K562 (cell line): ENCODE results near the gene DIS3L2. TPM values are rescaled to one million over a fixed set of nuclear protein-coding genes. Genes with fewer than 3 reads are reported as not detected.

Experiments
- POLR2A ChIP-seq: fragments of 450-650 bp; conservative IDR thresholded peaks from 2 replicates; pipeline ENCODE4 v1.6.1; 2016
- PTRF ChIP-seq: fragments of 450-650 bp; IDR thresholded peaks from 2 replicates; pipeline ENCODE4 v1.6.1; 2016; ENCODE audit warnings: mild to moderate bottlenecking, missing genetic modification characterization, missing compliant biosample characterization
- RB1 ChIP-seq: fragments of 450-650 bp; IDR thresholded peaks from 2 replicates; pipeline ENCODE4 v1.6.1; 2017; ENCODE audit warnings: low read depth, mild to moderate bottlenecking
- SOX6 ChIP-seq: fragments of 450-650 bp; IDR thresholded peaks from 2 replicates; pipeline ENCODE4 v1.6.1; 2014; ENCODE audit warnings: mild to moderate bottlenecking
- ZBTB12 ChIP-seq: fragments of 250-450 bp; sonication (Bioruptor Pico); IDR thresholded peaks from 2 replicates; pipeline ENCODE4 v1.4.0; 2020
- ZBTB49 ChIP-seq: sonication (generic); formaldehyde crosslinking; IDR thresholded peaks from 2 replicates; pipeline ENCODE4 v1.8.0; 2022; ENCODE audit warnings: missing genetic modification reagents, mild to moderate bottlenecking, borderline replicate concordance
- polyA plus RNA-seq, 8 experiments: library from polyadenylated mRNA; depleted of rRNA in 4 of 8; stranded (reverse) in 5 of 8; unstranded in 3 of 8; fragments of >200 nt; fragmentation: Nextera tagmentation in 2 of 8; fragmentation: Illumina TruSeq in 1 of 8; extraction: Ambion mirVana in 2 of 8; extraction: Trizol in 1 of 8; gene quantifications; 2 replicates each; pipeline versions ENCODE4 v1.2.1 to v1.2.3, GENCODE V29; 2011 to 2014; ENCODE audit warnings: inconsistent platforms in 1 of 8, missing spikeins in 1 of 8
- total RNA-seq, 7 experiments: library from RNA; depleted of rRNA in 6 of 7; stranded (reverse); fragments of >200 nt in 6 of 7; fragmentation: Illumina TruSeq in 2 of 7; extraction: Trizol in 2 of 7; gene quantifications; 2 replicates each; pipeline versions ENCODE4 v1.2.1 to v1.2.3, GENCODE V29; 2011 to 2021; ENCODE audit warnings: low replicate concordance in 1 of 7

Gene DIS3L2
- total and polyA plus RNA-seq, 9 of the 15 experiments (the other 6 are each of a cell fraction or from before 2014, with no cell fraction given) = 1.5 to 19.2 (median 11.2) TPM

GRCh38 chr2:231961349-231962166 lies at the start of gene DIS3L2 (continued):
- TF ChIP-seq ZBTB49 (CRISPR knock-in tag) = no peak
- TF ChIP-seq SOX6 = 0 out of 2 replicates have a peak, but pooled peaks have one; percentile 27
- TF ChIP-seq RB1 = peak; percentile 71; the same call in 1 of the 2 replicates
- TF ChIP-seq POLR2A = peak; percentile 81
- 0 out of 2 replicates have a peak, but pooled peaks have one; percentile 29 for TF ChIP-seq ZBTB12
- TF ChIP-seq PTRF (tag) = no peak
